Activated CD4-positive, alpha-beta T cell treated with anti-CD3 and anti-CD28 coated beads for 48 hours (primary cell): Measurements from ENCODE around the gene CILP2.

Source experiments
- DNase-seq: peaks from one replicate; pipeline ENCODE4 v3.0.0-alpha.2; 2020

The CILP2 gene

GRCh38 chr19:19531951-19532805, 5.9 kb upstream of the CILP2 start:
- peak; percentile 90 for DNase-seq

GRCh38 chr19:19532806-19533701, 5.0 kb upstream of the CILP2 start:
- no peak for DNase-seq

- no peak for DNase-seq
These were observed 4.2 kb upstream of the CILP2 start for GRCh38 chr19:19533841-19534240.

- no peak for DNase-seq
These were observed 3.4 kb upstream of the CILP2 start for GRCh38 chr19:19534556-19535265.

GRCh38 chr19:19535311-19536191, 2.5 kb upstream of the CILP2 start:
- no peak for DNase-seq

- DNase-seq: no peak
These were observed 703 bp upstream of the CILP2 start for GRCh38 chr19:19537075-19538048.

- no peak for DNase-seq
These were observed 711 bp downstream of the CILP2 start for GRCh38 chr19:19538785-19539166.

- no peak for DNase-seq
These were observed 1.6 kb downstream of the CILP2 start for GRCh38 chr19:19539698-19540063.

GRCh38 chr19:19540064-19540714, 2.1 kb downstream of the CILP2 start:
- DNase-seq: peak; percentile 89

- peak; percentile 92 for DNase-seq
These were observed 2.9 kb downstream of the CILP2 start for GRCh38 chr19:19540715-19541515.

- no peak for DNase-seq
These were observed 3.6 kb downstream of the CILP2 start for GRCh38 chr19:19541616-19542015.

GRCh38 chr19:19542507-19542906, 4.4 kb downstream of the CILP2 start:
- no peak for DNase-seq

GRCh38 chr19:19543101-19543500, 5.0 kb downstream of the CILP2 start:
- no peak for DNase-seq

GRCh38 chr19:19543640-19544039, 5.6 kb downstream of the CILP2 start:
- no peak for DNase-seq

GRCh38 chr19:19544257-19544953, 6.3 kb downstream of the CILP2 start:
- DNase-seq: no peak

GRCh38 chr19:19544954-19545591, 7.0 kb downstream of the CILP2 start:
- no peak for DNase-seq

- DNase-seq: no peak
These were observed 7.6 kb downstream of the CILP2 start for GRCh38 chr19:19545707-19546106.

- DNase-seq: no peak
These were observed 8.7 kb downstream of the CILP2 start for GRCh38 chr19:19546751-19547162.
